Measurements from ENCODE around the gene UBE2E3. TPM values are rescaled to one million over a fixed set of nuclear protein-coding genes. Genes with fewer than 3 reads are reported as not detected.

The UBE2E3 gene
- total and polyA plus RNA-seq, 4 donors, result 21.3 to 51.5 (median 32.0) TPM

DNA sequence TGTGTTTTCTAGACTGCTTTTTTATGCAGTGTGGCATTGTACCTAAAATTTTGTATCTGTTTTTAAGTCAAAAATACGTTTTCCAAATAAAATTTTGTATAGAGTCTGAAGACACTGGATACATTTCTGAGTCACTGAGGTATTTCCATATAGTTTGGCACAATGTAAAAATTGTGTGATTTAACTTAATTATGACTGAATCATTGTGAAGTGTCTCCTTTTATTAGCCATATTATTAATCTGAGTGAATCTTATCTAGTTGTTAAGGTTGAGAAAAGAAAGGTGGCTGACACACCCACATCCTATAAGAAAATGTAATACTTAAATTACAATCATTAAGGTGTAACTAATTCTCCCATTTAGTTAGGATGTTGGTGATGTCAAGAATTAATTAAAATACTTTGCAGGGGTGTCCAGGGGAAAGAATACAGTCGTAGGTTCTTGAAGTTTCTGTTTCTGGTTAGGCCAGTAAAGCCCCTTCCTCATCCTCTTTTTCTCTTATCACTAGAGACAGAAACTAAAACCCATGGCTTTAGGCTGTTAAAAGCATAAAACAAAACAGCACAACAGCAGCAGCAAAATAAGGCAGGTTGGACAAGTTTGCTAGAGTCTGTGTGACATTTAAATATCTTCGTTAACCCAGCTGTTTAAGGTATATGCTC, 71.6 kb downstream of the UBE2E3 start:
- no peak overlapping the region for H3K9ac ChIP-seq (ENCODE audit: low read depth in 1 of 2, low read length in 2 of 2)
- H3K36me3 ChIP-seq (ENCODE audit: control insufficient read depth in 4 of 4, insufficient read depth in 3 of 4, low read depth in 1 of 4, low read length in 3 of 4), result no peaks in the 10 kb centered on the region
- no peaks in the 10 kb centered on the region for H3K9me3 ChIP-seq (ENCODE audit: control insufficient read depth in 4 of 4, low read length in 3 of 4)
- H3K4me1 ChIP-seq (ENCODE audit: control insufficient read depth in 4 of 4, insufficient read depth in 4 of 4, low read length in 3 of 4), result peaks cover 0 to 3% (median under 1%) of the 10 kb centered on the region in 4 donors
- WGBS, result 91% methylated on average over 3 of the region's 3 CpGs
- H3K27me3 ChIP-seq (ENCODE audit: control insufficient read depth in 4 of 4, insufficient read depth in 4 of 4, low read length in 3 of 4), result no peaks in the 10 kb centered on the region
- H3K27ac ChIP-seq (ENCODE audit: low read depth in 1 of 2, low read length in 2 of 2), result no peak overlapping the region
- TF ChIP-seq FOXA1 (IDR thresholded peaks at IDR 0.05), result no peak
- TF ChIP-seq REST (IDR thresholded peaks at IDR 0.05), result no peak
- no peak for TF ChIP-seq FOXA2 (IDR thresholded peaks at IDR 0.05)
- TF ChIP-seq EGR1 (IDR thresholded peaks at IDR 0.05; ENCODE audit: low read depth in 2 of 2), result no peak
- DNase-seq (ENCODE audit: low spot score), result no peak
- no peak overlapping the region for H3K4me3 ChIP-seq (ENCODE audit: low read depth in 1 of 3, low read length in 3 of 3)

GRCh38 chr2:181052523-181052891, 72.1 kb downstream of the UBE2E3 start:
- Histone ChIP-seq H3K27ac (ENCODE audit: low read depth in 1 of 2, low read length in 2 of 2) (no peak overlapping the region), H3K9me3 (ENCODE audit: control insufficient read depth in 4 of 4, low read length in 3 of 4) (no peaks in the 10 kb centered on the region), H3K27me3 (ENCODE audit: control insufficient read depth in 4 of 4, insufficient read depth in 4 of 4, low read length in 3 of 4) (no peaks in the 10 kb centered on the region), H3K36me3 (ENCODE audit: control insufficient read depth in 4 of 4, insufficient read depth in 3 of 4, low read depth in 1 of 4, low read length in 3 of 4) (no peaks in the 10 kb centered on the region), H3K9ac (ENCODE audit: low read depth in 1 of 2, low read length in 2 of 2) (no peak overlapping the region), H3K4me1 (ENCODE audit: control insufficient read depth in 4 of 4, insufficient read depth in 4 of 4, low read length in 3 of 4) (peaks cover 0 to 3% (median under 1%) of the 10 kb centered on the region in 4 donors), H3K4me3 (ENCODE audit: low read depth in 1 of 3, low read length in 3 of 3) (no peak overlapping the region)
- no peak for DNase-seq (ENCODE audit: low spot score)
- TF ChIP-seq SP1 (IDR thresholded peaks at IDR 0.05) (no peak), ATF3 (IDR thresholded peaks at IDR 0.05) (no peak), HNF4A (conservative IDR thresholded peaks at IDR 0.05) (no peak), HNF4G (IDR thresholded peaks at IDR 0.05) (no peak), EGR1 (IDR thresholded peaks at IDR 0.05; ENCODE audit: low read depth in 2 of 2) (no peak), MAX (IDR thresholded peaks at IDR 0.05) (no peak), RXRA (IDR thresholded peaks at IDR 0.05) (no peak), NR2F2 (IDR thresholded peaks at IDR 0.05) (no peak), JUND (IDR thresholded peaks at IDR 0.05) (no peak), GABPA (IDR thresholded peaks at IDR 0.05 in 1 of 2, conservative IDR thresholded peaks at IDR 0.05 in 1 of 2) (no peak), FOXA2 (IDR thresholded peaks at IDR 0.05) (no peak), RAD21 (IDR thresholded peaks at IDR 0.05) (no peak)
- TF ChIP-seq, protein P1, sequence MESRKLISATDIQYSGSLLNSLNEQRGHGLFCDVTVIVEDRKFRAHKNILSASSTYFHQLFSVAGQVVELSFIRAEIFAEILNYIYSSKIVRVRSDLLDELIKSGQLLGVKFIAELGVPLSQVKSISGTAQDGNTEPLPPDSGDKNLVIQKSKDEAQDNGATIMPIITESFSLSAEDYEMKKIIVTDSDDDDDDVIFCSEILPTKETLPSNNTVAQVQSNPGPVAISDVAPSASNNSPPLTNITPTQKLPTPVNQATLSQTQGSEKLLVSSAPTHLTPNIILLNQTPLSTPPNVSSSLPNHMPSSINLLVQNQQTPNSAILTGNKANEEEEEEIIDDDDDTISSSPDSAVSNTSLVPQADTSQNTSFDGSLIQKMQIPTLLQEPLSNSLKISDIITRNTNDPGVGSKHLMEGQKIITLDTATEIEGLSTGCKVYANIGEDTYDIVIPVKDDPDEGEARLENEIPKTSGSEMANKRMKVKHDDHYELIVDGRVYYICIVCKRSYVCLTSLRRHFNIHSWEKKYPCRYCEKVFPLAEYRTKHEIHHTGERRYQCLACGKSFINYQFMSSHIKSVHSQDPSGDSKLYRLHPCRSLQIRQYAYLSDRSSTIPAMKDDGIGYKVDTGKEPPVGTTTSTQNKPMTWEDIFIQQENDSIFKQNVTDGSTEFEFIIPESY (IDR thresholded peaks at IDR 0.05), result no peak

Data from liver (tissue), 9 donors.